ENCODE data around the gene RFX8.

The RFX8 gene

GRCh38 chr2:101386599-101387150 lies 88.2 kb downstream of the RFX8 start:
- no peak for DNase-seq (ENCODE audit: low read depth in 2 of 2, low spot score in 1 of 2)

GRCh38 chr2:101383016-101383541 lies 91.8 kb downstream of the RFX8 start:
- no peak for DNase-seq (ENCODE audit: low read depth in 2 of 2, low spot score in 1 of 2)

GRCh38 chr2:101382442-101382841 lies 92.5 kb downstream of the RFX8 start:
- no peak for DNase-seq (ENCODE audit: low read depth in 2 of 2, low spot score in 1 of 2)

- DNase-seq (ENCODE audit: low read depth in 2 of 2, low spot score in 1 of 2) = no peak
Observed at GRCh38 chr2:101380376-101380775, 94.5 kb downstream of the RFX8 start.

GRCh38 chr2:101379091-101379490 lies 95.8 kb downstream of the RFX8 start:
- no peak for DNase-seq (ENCODE audit: low read depth in 2 of 2, low spot score in 1 of 2)

GRCh38 chr2:101375653-101376052 lies 99.3 kb downstream of the RFX8 start:
- DNase-seq (ENCODE audit: low read depth in 2 of 2, low spot score in 1 of 2) = no peak

GRCh38 chr2:101374821-101375561 lies 99.9 kb downstream of the RFX8 start:
- no peak for DNase-seq (ENCODE audit: low read depth in 2 of 2, low spot score in 1 of 2)

GRCh38 chr2:101372792-101373191 lies 102.1 kb downstream of the RFX8 start:
- no peak for DNase-seq (ENCODE audit: low read depth in 2 of 2, low spot score in 1 of 2)

- DNase-seq (ENCODE audit: low read depth in 2 of 2, low spot score in 1 of 2) = no peak
Observed at GRCh38 chr2:101371636-101372035, 103.3 kb downstream of the RFX8 start.

- DNase-seq (ENCODE audit: low read depth in 2 of 2, low spot score in 1 of 2) = no peak
Observed at GRCh38 chr2:101369100-101369499, 105.8 kb downstream of the RFX8 start.

- no peak for DNase-seq (ENCODE audit: low read depth in 2 of 2, low spot score in 1 of 2)
Observed at GRCh38 chr2:101368376-101368775, 106.5 kb downstream of the RFX8 start.

- no peak for DNase-seq (ENCODE audit: low read depth in 2 of 2, low spot score in 1 of 2)
Observed at GRCh38 chr2:101367508-101367907, 107.4 kb downstream of the RFX8 start.

- no peak for DNase-seq (ENCODE audit: low read depth in 2 of 2, low spot score in 1 of 2)
Observed at GRCh38 chr2:101364878-101365277, 110.0 kb downstream of the RFX8 start.

- no peak for DNase-seq (ENCODE audit: low read depth in 2 of 2, low spot score in 1 of 2)
Observed at GRCh38 chr2:101362777-101363176, 112.1 kb downstream of the RFX8 start.

- no peak for DNase-seq (ENCODE audit: low read depth in 2 of 2, low spot score in 1 of 2)
Observed at GRCh38 chr2:101362316-101362715, 112.6 kb downstream of the RFX8 start.

- no peak for DNase-seq (ENCODE audit: low read depth in 2 of 2, low spot score in 1 of 2)
Observed at GRCh38 chr2:101361522-101361921, 113.4 kb downstream of the RFX8 start.

- no peak for DNase-seq (ENCODE audit: low read depth in 2 of 2, low spot score in 1 of 2)
Observed at GRCh38 chr2:101361121-101361520, 113.8 kb downstream of the RFX8 start.

- DNase-seq (ENCODE audit: low read depth in 2 of 2, low spot score in 1 of 2) = no peak
Observed at GRCh38 chr2:101360232-101360631, 114.7 kb downstream of the RFX8 start.

- DNase-seq (ENCODE audit: low read depth in 2 of 2, low spot score in 1 of 2) = no peak
Observed at GRCh38 chr2:101359410-101359954, 115.4 kb downstream of the RFX8 start.

GRCh38 chr2:101357376-101357775 lies 117.5 kb downstream of the RFX8 start:
- DNase-seq (ENCODE audit: low read depth in 2 of 2, low spot score in 1 of 2) = no peak

GRCh38 chr2:101356521-101356920 lies 118.4 kb downstream of the RFX8 start:
- no peak for DNase-seq (ENCODE audit: low read depth in 2 of 2, low spot score in 1 of 2)

GRCh38 chr2:101356055-101356454 lies 118.9 kb downstream of the RFX8 start:
- no peak for DNase-seq (ENCODE audit: low read depth in 2 of 2, low spot score in 1 of 2)
